Endodermal cell (in vitro differentiated cells): ENCODE measurements around the gene MBOAT7. TPM values are rescaled to one million over a fixed set of nuclear protein-coding genes. Genes with fewer than 3 reads are reported as not detected.

Source experiments
- DNase-seq: peaks from one replicate; pipeline ENCODE4 v3.0.0-alpha.2; 2017
- H3K27ac ChIP-seq: 2 replicates; pipeline ENCODE4 v1.5.1; 2013; ENCODE audit warnings: mild to moderate bottlenecking, low read depth, low read length, moderate library complexity
- H3K27me3 ChIP-seq: 2 replicates; pipeline ENCODE4 v1.6.1; 2013; ENCODE audit warnings: mild to moderate bottlenecking, low read length, moderate library complexity; ENCODE audit not compliant: insufficient read depth, control insufficient read depth, poor library complexity, severe bottlenecking
- H3K36me3 ChIP-seq: 2 replicates; pipeline ENCODE4 v1.7.0; 2013; ENCODE audit warnings: mild to moderate bottlenecking, low read length, moderate library complexity; ENCODE audit not compliant: control insufficient read depth, insufficient read depth
- H3K4me1 ChIP-seq: one replicate; pipeline ENCODE4 v1.7.0; 2013; ENCODE audit warnings: low read length; ENCODE audit not compliant: control insufficient read depth, insufficient read depth
- H3K4me3 ChIP-seq: 2 replicates; pipeline ENCODE4 v1.5.1; 2013; ENCODE audit warnings: mild to moderate bottlenecking, low read length, moderate library complexity
- H3K9ac ChIP-seq: 2 replicates; pipeline ENCODE4 v1.6.1; 2013; ENCODE audit warnings: mild to moderate bottlenecking, low read length, moderate library complexity; ENCODE audit not compliant: poor library complexity, severe bottlenecking; ENCODE audit errors: extremely low read depth
- H3K9me3 ChIP-seq: 2 replicates; pipeline ENCODE4 v1.6.1; 2013; ENCODE audit warnings: mild to moderate bottlenecking, low read length, moderate library complexity; ENCODE audit not compliant: control insufficient read depth
- H3K27ac Mint-ChIP-seq: 2 replicates; pipeline ENCODE4 v1.8.0; 2020; ENCODE audit warnings: mixed read lengths
- H3K27me3 Mint-ChIP-seq: 2 replicates; pipeline ENCODE4 v1.8.0; 2021; ENCODE audit warnings: mild to moderate bottlenecking, mixed read lengths; ENCODE audit not compliant: insufficient read depth
- H3K36me3 Mint-ChIP-seq: 2 replicates; pipeline ENCODE4 v1.8.0; 2020; ENCODE audit warnings: low read depth, mixed read lengths
- H3K4me1 Mint-ChIP-seq: 2 replicates; pipeline ENCODE4 v1.8.0; 2020; ENCODE audit warnings: mixed read lengths
- H3K4me3 Mint-ChIP-seq: 2 replicates; pipeline ENCODE4 v1.8.0; 2020; ENCODE audit warnings: mild to moderate bottlenecking, moderate library complexity, mixed read lengths
- H3K9me3 Mint-ChIP-seq: 2 replicates; pipeline ENCODE4 v1.8.0; 2020; ENCODE audit warnings: mild to moderate bottlenecking, mixed read lengths
- CTCF ChIP-seq: fragments of 200-600 bp; sonication (generic); conservative IDR thresholded peaks from 2 replicates; pipeline ENCODE4 v1.5.0; 2021; ENCODE audit warnings: antibody characterized with exemption, mild to moderate bottlenecking
- WGBS, 2 experiments: methylation state at CpG; one replicate each; pipeline versions ENCODE4 v1.1.5 to v1.1.7; 2013; ENCODE audit warnings: missing lambda C conversion rate in 2 of 2, mixed read lengths in 1 of 2; ENCODE audit not compliant: insufficient coverage in 1 of 2, insufficient read length in 1 of 2; 5-methylcytosine and 5-hydroxymethylcytosine counted together
- total RNA-seq, 2 donors: library from RNA; stranded (reverse); fragmentation: NEBNext Ultra II Directional in 1 of 2; extraction: Animal tissue kit (Norgen Biotek cat#: 25700) in 1 of 2; gene quantifications; 2 replicates in 1 of 2; 3 replicates in 1 of 2; pipeline ENCODE4 v1.2.1, GENCODE V29; 2021

MBOAT7 gene
- total RNA-seq, 2 donors from 2014 or later, result 126 to 131 TPM

- H3K4me3 ChIP-seq, result peak overlapping the region; percentile 89
- H3K9me3 ChIP-seq, result peaks cover 5% of the 10 kb centered on the region
- Mint-ChIP-seq H3K36me3 (peaks cover 26% of the 10 kb centered on the region), H3K27me3 (no peaks in the 10 kb centered on the region), H3K4me1 (peaks cover 29% of the 10 kb centered on the region), H3K27ac (peak overlapping the region; percentile 94), H3K9me3 (peaks cover 8% of the 10 kb centered on the region), H3K4me3 (peak overlapping the region; percentile 86)
- H3K27ac ChIP-seq, result peak overlapping the region; percentile 5
- peak overlapping the region; percentile 48 for H3K9ac ChIP-seq
- no peaks in the 10 kb centered on the region for H3K27me3 ChIP-seq
- H3K4me1 ChIP-seq, result peaks cover 11% of the 10 kb centered on the region
- DNase-seq, result peak; percentile 56
- 3 to 4% methylated on average over 22 to 30 of the region's 30 CpGs for WGBS, 2 experiments
- TF ChIP-seq CTCF, result no peak
- peaks cover 30% of the 10 kb centered on the region for H3K36me3 ChIP-seq
Measured at GRCh38 chr19:54136086-54136863, 53.1 kb downstream of the MBOAT7 start.

DNA sequence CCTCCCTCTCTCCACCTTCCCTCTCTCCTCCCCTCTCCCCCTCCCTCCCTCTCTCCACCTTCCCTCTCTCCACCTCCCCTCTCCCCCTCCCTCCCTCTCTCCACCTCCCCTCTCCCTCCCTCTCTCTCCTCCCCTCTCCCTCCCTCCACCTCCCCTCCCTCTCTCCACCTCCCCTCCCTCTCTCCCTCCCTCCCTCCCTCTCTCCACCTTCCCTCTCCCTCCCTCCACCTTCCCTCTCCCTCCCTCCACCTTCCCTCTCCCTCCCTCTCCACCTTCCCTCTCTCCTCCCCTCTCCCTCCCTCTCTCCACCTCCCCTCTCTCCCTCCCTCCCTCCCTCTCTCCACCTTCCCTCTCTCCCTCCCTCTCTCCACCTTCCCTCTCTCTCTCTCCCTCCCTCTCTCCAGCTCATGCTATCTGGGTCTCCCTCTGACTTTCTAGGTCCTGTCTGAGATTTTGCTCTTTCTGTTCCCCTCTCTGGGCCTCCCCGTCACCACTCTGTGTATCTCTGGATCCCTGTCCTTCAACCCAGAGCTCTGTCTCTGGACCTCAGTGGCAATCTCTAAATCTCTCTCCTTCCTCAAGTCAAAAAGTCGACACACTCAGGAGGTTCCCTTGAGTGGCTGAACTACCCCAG, 55.3 kb downstream of the MBOAT7 start:
- Histone ChIP-seq H3K4me3 (no peak overlapping the region), H3K4me1 (peaks cover under 1% of the 10 kb centered on the region), H3K27me3 (no peaks in the 10 kb centered on the region), H3K9me3 (peaks cover 5% of the 10 kb centered on the region), H3K27ac (no peak overlapping the region), H3K36me3 (peaks cover 18% of the 10 kb centered on the region), H3K9ac (no peak overlapping the region)
- DNase-seq, result no peak
- H3K4me1 Mint-ChIP-seq, result peaks cover 11% of the 10 kb centered on the region
- no peak overlapping the region for H3K27ac Mint-ChIP-seq
- no peaks in the 10 kb centered on the region for H3K27me3 Mint-ChIP-seq
- 64 to 66% methylated on average over 2 of the region's 2 CpGs for WGBS, 2 experiments
- TF ChIP-seq CTCF, result no peak
- H3K36me3 Mint-ChIP-seq, result peaks cover 27% of the 10 kb centered on the region
- H3K4me3 Mint-ChIP-seq, result no peak overlapping the region
- peaks cover 8% of the 10 kb centered on the region for H3K9me3 Mint-ChIP-seq

GRCh38 chr19:54133312-54133956, 55.9 kb downstream of the MBOAT7 start:
- Histone ChIP-seq H3K9me3 (peaks cover 5% of the 10 kb centered on the region), H3K4me3 (no peak overlapping the region), H3K27me3 (no peaks in the 10 kb centered on the region), H3K4me1 (no peaks in the 10 kb centered on the region), H3K9ac (no peak overlapping the region), H3K36me3 (peaks cover 23% of the 10 kb centered on the region), H3K27ac (no peak overlapping the region)
- H3K9me3 Mint-ChIP-seq, result peaks cover 8% of the 10 kb centered on the region
- TF ChIP-seq CTCF, result no peak
- H3K4me1 Mint-ChIP-seq, result peaks cover 7% of the 10 kb centered on the region
- 90 to 95% methylated on average over 9 to 10 of the region's 10 CpGs for WGBS, 2 experiments
- DNase-seq, result peak; percentile 90
- no peaks in the 10 kb centered on the region for H3K27me3 Mint-ChIP-seq
- no peak overlapping the region for H3K27ac Mint-ChIP-seq
- no peak overlapping the region for H3K4me3 Mint-ChIP-seq
- H3K36me3 Mint-ChIP-seq, result peaks cover 28% of the 10 kb centered on the region
